B cell (primary cell): Measurements from ENCODE around the gene XCL1. TPM values are rescaled to one million over a fixed set of nuclear protein-coding genes. Genes with fewer than 3 reads are reported as not detected.

Experiments used
- ATAC-seq: fragments of 200-7000 bp; cut with Tn5 transposase; one replicate; pipeline ENCODE4 v1.10.0; 2021; ENCODE audit warnings: low read depth, mild to moderate bottlenecking, moderate number of reproducible peaks, moderate library complexity
- CTCF ChIA-PET: fragments of 350-600 bp; sonication (Branson Sonifier 250); formaldehyde crosslinking; loops from one replicate; lab custom pipeline; 2021; ENCODE audit warnings: antibody characterized with exemption, inconsistent platforms; lab: Charles Lee
- POLR2A ChIA-PET: fragments of 350-600 bp; sonication (Branson Sonifier 250); formaldehyde crosslinking; loops from one replicate; lab custom pipeline; 2021; ENCODE audit warnings: antibody characterized with exemption; lab: Charles Lee
- DNase-seq: peaks from one replicate; pipeline ENCODE4 v3.0.0; 2013
- H2AFZ ChIP-seq: 2 replicates; pipeline ENCODE4 v1.6.1; 2012; ENCODE audit warnings: mild to moderate bottlenecking, low read depth, low read length; ENCODE audit not compliant: insufficient read depth, poor library complexity, severe bottlenecking
- H3K27ac ChIP-seq, 2 donors: 1 replicate in 1 of 2; 2 replicates in 1 of 2; pipeline ENCODE4 v1.5.1; 2012 to 2013; ENCODE audit warnings: low read length in 2 of 2, mild to moderate bottlenecking in 2 of 2, moderate library complexity in 1 of 2
- H3K27me3 ChIP-seq, 4 experiments: fragments of 200-600 bp in 1 of 4; sonication (generic) in 1 of 4; replicated peaks in 1 of 4; 1 replicate in 2 of 4; 2 replicates in 2 of 4; pipeline versions ENCODE4 v1.6.1 to v1.7.0; 2013 to 2016; ENCODE audit warnings: low read length in 3 of 4, mild to moderate bottlenecking in 2 of 4, mixed read lengths in 1 of 4, moderate library complexity in 1 of 4; ENCODE audit not compliant: insufficient read depth in 4 of 4, control insufficient read depth in 3 of 4; ENCODE audit errors: control extremely low read depth in 1 of 4
- H3K36me3 ChIP-seq, 2 experiments: replicated peaks in 1 of 2; 1 replicate in 1 of 2; 2 replicates in 1 of 2; pipeline versions ENCODE4 v1.6.1 to v1.7.1; 2013; ENCODE audit warnings: low read length in 1 of 2; ENCODE audit not compliant: insufficient read depth in 2 of 2, control insufficient read depth in 1 of 2; ENCODE audit errors: control extremely low read depth in 1 of 2, extremely low read depth in 1 of 2
- H3K4me1 ChIP-seq, 2 donors: fragments of 200-600 bp in 1 of 2; sonication (generic) in 1 of 2; 1 replicate in 1 of 2; 2 replicates in 1 of 2; pipeline versions ENCODE4 v1.5.1 to v1.6.1; 2013 to 2017; ENCODE audit warnings: low read length in 2 of 2; ENCODE audit not compliant: control insufficient read depth in 2 of 2, insufficient read depth in 2 of 2
- H3K4me2 ChIP-seq: replicated peaks from 2 replicates; pipeline ENCODE3; 2012; ENCODE audit warnings: mild to moderate bottlenecking, low read depth, low read length; ENCODE audit not compliant: poor library complexity, severe bottlenecking
- H3K4me3 ChIP-seq, 5 experiments: fragments of 200-600 bp in 1 of 5; sonication (generic) in 1 of 5; 1 replicate in 3 of 5; 2 replicates in 2 of 5; pipeline versions ENCODE4 v1.5.1 to v1.7.0; 2011 to 2016; ENCODE audit warnings: low read length in 4 of 5, mild to moderate bottlenecking in 4 of 5, low read depth in 2 of 5, control low read depth in 1 of 5, moderate library complexity in 1 of 5; ENCODE audit not compliant: insufficient read depth in 1 of 5; ENCODE audit errors: control extremely low read depth in 1 of 5, extremely low read depth in 1 of 5
- H3K79me2 ChIP-seq: fragments of 200-600 bp; sonication (generic); one replicate; pipeline ENCODE4 v1.6.0; 2016; ENCODE audit warnings: low read length; ENCODE audit not compliant: control insufficient read depth, insufficient read depth
- H3K9ac ChIP-seq: fragments of 200-600 bp; sonication (generic); 2 replicates; pipeline ENCODE4 v1.6.1; 2017; ENCODE audit warnings: mild to moderate bottlenecking, low read length, moderate library complexity
- H3K9me3 ChIP-seq, 3 donors: one replicate each; pipeline versions ENCODE4 v1.6.1 to v1.7.1; 2013; ENCODE audit warnings: low read length in 2 of 3; ENCODE audit not compliant: control insufficient read depth in 2 of 3, insufficient read depth in 1 of 3; ENCODE audit errors: control extremely low read depth in 1 of 3
- H4K20me1 ChIP-seq: 2 replicates; pipeline ENCODE4 v1.6.0; 2012; ENCODE audit warnings: mild to moderate bottlenecking, low read length; ENCODE audit not compliant: insufficient read depth, control insufficient read depth, poor library complexity, severe bottlenecking
- H3K27ac Mint-ChIP-seq: one replicate; pipeline ENCODE4 v1.8.0; 2021; ENCODE audit warnings: mixed read lengths
- H3K27me3 Mint-ChIP-seq: one replicate; pipeline ENCODE4 v1.8.0; 2021; ENCODE audit warnings: mixed read lengths
- H3K4me1 Mint-ChIP-seq: one replicate; pipeline ENCODE4 v1.8.0; 2021; ENCODE audit warnings: mixed read lengths
- H3K4me3 Mint-ChIP-seq: one replicate; pipeline ENCODE4 v1.8.0; 2021; ENCODE audit warnings: mixed read lengths
- H3K9me3 Mint-ChIP-seq: one replicate; pipeline ENCODE4 v1.8.0; 2022; ENCODE audit warnings: mixed read lengths; ENCODE audit not compliant: insufficient read depth
- EZH2 ChIP-seq: IDR thresholded peaks from 2 replicates; pipeline ENCODE4 v1.6.1; 2012; ENCODE audit warnings: borderline replicate concordance, low read depth, mild to moderate bottlenecking, moderate library complexity, low read length; ENCODE audit not compliant: insufficient read depth, poor library complexity, severe bottlenecking
- WGBS: methylation state at CpG from one replicate; pipeline ENCODE4 v1.1.5; 2013; ENCODE audit warnings: missing lambda C conversion rate; ENCODE audit not compliant: insufficient coverage; 5-methylcytosine and 5-hydroxymethylcytosine counted together
- intact Hi-C: fragments of 100-400 bp; cut with micrococcal nuclease; formaldehyde crosslinking; loops from one replicate; pipeline ENCODE4 v1.10.0; 2022
- polyA plus RNA-seq: library from polyadenylated mRNA; depleted of rRNA; stranded (reverse); fragments of >200 nt; gene quantifications from 2 replicates; pipeline ENCODE4 v1.2.3, GENCODE V29; 2012
- total RNA-seq, 2 donors: library from RNA; stranded (reverse); fragments of 120-200 nt in 1 of 2; gene quantifications; 1 replicate in 1 of 2; 2 replicates in 1 of 2; pipeline versions ENCODE4 v1.2.3 to v1.2.4, GENCODE V29; 2013 to 2022
- TF ChIP-seq, protein P1 (sequence below): fragments of 200-600 bp; IDR thresholded peaks from one replicate; pipeline ENCODE4 v1.8.0; 2022; ENCODE audit warnings: antibody characterized with exemption, mild to moderate bottlenecking

XCL1 gene
- total and polyA plus RNA-seq, 2 donors (not counting 1 experiment from before 2014, with no cell fraction given): 0.12 TPM; not detected in 1

DNA sequence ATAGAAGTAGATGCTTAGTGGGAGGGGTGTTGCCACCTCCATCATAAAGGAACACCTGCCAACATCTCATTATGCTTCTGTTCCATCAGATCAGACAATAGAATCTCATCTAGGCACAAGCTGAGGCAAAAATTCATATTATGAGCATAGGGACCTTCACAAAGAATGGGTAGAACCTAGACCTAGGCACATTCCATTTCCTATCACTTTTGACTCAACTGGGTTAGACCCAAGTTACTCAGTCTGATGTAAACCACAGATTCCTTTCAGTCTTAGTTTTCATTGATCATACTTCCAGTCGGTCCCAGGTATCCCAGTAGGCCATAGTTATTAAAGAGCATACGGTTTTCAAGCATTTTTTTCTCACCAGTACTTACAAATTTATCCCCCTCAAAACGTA is 21.7 kb downstream of the XCL1 start:
- H3K4me3 Mint-ChIP-seq: no peak overlapping the region
- no peaks in the 10 kb centered on the region for H3K4me1 ChIP-seq
- H3K36me3 ChIP-seq: no peaks in the 10 kb centered on the region
- ATAC-seq (no peak), DNase-seq (no peak)
- no peak overlapping the region for H3K9ac ChIP-seq
- no peak for TF ChIP-seq EZH2
- TF ChIP-seq, protein P1, sequence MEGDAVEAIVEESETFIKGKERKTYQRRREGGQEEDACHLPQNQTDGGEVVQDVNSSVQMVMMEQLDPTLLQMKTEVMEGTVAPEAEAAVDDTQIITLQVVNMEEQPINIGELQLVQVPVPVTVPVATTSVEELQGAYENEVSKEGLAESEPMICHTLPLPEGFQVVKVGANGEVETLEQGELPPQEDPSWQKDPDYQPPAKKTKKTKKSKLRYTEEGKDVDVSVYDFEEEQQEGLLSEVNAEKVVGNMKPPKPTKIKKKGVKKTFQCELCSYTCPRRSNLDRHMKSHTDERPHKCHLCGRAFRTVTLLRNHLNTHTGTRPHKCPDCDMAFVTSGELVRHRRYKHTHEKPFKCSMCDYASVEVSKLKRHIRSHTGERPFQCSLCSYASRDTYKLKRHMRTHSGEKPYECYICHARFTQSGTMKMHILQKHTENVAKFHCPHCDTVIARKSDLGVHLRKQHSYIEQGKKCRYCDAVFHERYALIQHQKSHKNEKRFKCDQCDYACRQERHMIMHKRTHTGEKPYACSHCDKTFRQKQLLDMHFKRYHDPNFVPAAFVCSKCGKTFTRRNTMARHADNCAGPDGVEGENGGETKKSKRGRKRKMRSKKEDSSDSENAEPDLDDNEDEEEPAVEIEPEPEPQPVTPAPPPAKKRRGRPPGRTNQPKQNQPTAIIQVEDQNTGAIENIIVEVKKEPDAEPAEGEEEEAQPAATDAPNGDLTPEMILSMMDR: no peak
- H3K4me3 ChIP-seq: no peak overlapping the region
- no peak overlapping the region for H3K27ac Mint-ChIP-seq
- ChIA-PET POLR2A (no interaction called here), CTCF (no interaction called here)
- H2AFZ ChIP-seq: no peak overlapping the region
- H3K4me1 Mint-ChIP-seq: no peaks in the 10 kb centered on the region
- H3K27ac ChIP-seq: no peak overlapping the region
- H3K27me3 Mint-ChIP-seq: peaks cover 18% of the 10 kb centered on the region
- WGBS: 100% methylated on average over 1 of the region's 3 CpGs
- H3K9me3 ChIP-seq: peaks cover 0 to 3% (median 0%) of the 10 kb centered on the region in 3 donors
- no peaks in the 10 kb centered on the region for H3K79me2 ChIP-seq
- intact Hi-C loops: no loop called here
- no peaks in the 10 kb centered on the region for H3K9me3 Mint-ChIP-seq
- no peak overlapping the region for H3K4me2 ChIP-seq
- H3K27me3 ChIP-seq: no peaks in the 10 kb centered on the region
- H4K20me1 ChIP-seq: no peaks in the 10 kb centered on the region

GRCh38 chr1:168598892-168599291 is 22.5 kb downstream of the XCL1 start:
- Mint-ChIP-seq H3K4me1 (no peaks in the 10 kb centered on the region), H3K9me3 (no peaks in the 10 kb centered on the region), H3K4me3 (no peak overlapping the region), H3K27ac (no peak overlapping the region), H3K27me3 (peaks cover 21% of the 10 kb centered on the region)
- CTCF ChIA-PET: no interaction called here
- Histone ChIP-seq H3K36me3 (no peaks in the 10 kb centered on the region), H3K4me2 (no peak overlapping the region), H3K9me3 (peaks cover 0 to 3% (median 0%) of the 10 kb centered on the region in 3 donors), H4K20me1 (no peaks in the 10 kb centered on the region), H3K4me3 (no peak overlapping the region), H3K79me2 (no peaks in the 10 kb centered on the region), H3K9ac (no peak overlapping the region), H2AFZ (no peak overlapping the region), H3K27me3 (no peaks in the 10 kb centered on the region), H3K4me1 (no peaks in the 10 kb centered on the region), H3K27ac (no peak overlapping the region)
- POLR2A ChIA-PET: no interaction called here
- DNase-seq: no peak
- no CpG with 5 or more reads among the region's 1 CpG for WGBS
- TF ChIP-seq EZH2: no peak
- TF ChIP-seq, protein P1: no peak
- ATAC-seq: no peak
- intact Hi-C loops: no loop called here
